HCT116 (cell line): ENCODE results near the gene ZNF468. TPM values are rescaled to one million over a fixed set of nuclear protein-coding genes. Genes with fewer than 3 reads are reported as not detected.

Experiments used
- ATAC-seq: fragments of 200-7000 bp; cut with Tn5 transposase; 2 replicates; pipeline ENCODE4 v1.9.1; 2020; ENCODE audit warnings: mild to moderate bottlenecking, moderate library complexity
- BruUV-seq: library from RNA; stranded (reverse); fragments of 400-500 nt; replicated peaks from 2 replicates; lab custom pipeline; 2021; lab: Mats Ljungman, UMichigan
- CTCF ChIA-PET: fragments of 300-600 bp; sonication (Branson Sonifier 250); formaldehyde crosslinking; loops from one replicate; lab custom pipeline; 2021; ENCODE audit warnings: antibody characterized with exemption; lab: Charles Lee
- POLR2A ChIA-PET: fragments of 300-600, 350-600 bp; sonication (Branson Sonifier 250); formaldehyde crosslinking; loops from one replicate; lab custom pipeline; 2021; ENCODE audit warnings: antibody characterized with exemption; lab: Charles Lee
- RAD21 ChIA-PET, 2 experiments: fragments of 300-600 bp; sonication (Branson Sonifier 250); formaldehyde crosslinking; loops; one replicate each; lab custom pipeline; 2023; ENCODE audit warnings: low total read pairs in 2 of 2; ENCODE audit not compliant: uncharacterized antibody in 2 of 2, unreplicated experiment in 2 of 2, low non-redundant PET in 1 of 2; lab: Charles Lee
- DNase-seq: peaks from one replicate; pipeline ENCODE4 v3.0.0-alpha.2; 2010; ENCODE audit warnings: low read depth, low spot score
- H2AFZ ChIP-seq: fragments of 200-600 bp; shearing (Covaris generic), sonication (generic); 2 replicates; pipeline ENCODE4 v1.6.1; 2017; ENCODE audit warnings: low read depth, mixed run types, mixed read lengths, antibody characterized with exemption, low read length; ENCODE audit not compliant: poor library complexity, severe bottlenecking
- H3K27ac ChIP-seq: 2 replicates; pipeline ENCODE4 v1.5.1; 2012; ENCODE audit warnings: low read depth, low read length
- H3K27me3 ChIP-seq: fragments of 200-600 bp; sonication (generic); 2 replicates; pipeline ENCODE4 v1.6.1; 2016; ENCODE audit warnings: mixed run types, low read length, mixed read lengths; ENCODE audit not compliant: insufficient read depth
- H3K36me3 ChIP-seq, 2 experiments: fragments of 200-500 bp in 1 of 2; fragments of 200-600 bp in 1 of 2; sonication (Bioruptor generic) in 1 of 2; sonication (generic) in 1 of 2; 2 replicates each; pipeline versions ENCODE4 v1.5.1 to v1.6.1; 2014 to 2016; ENCODE audit warnings: low read length in 2 of 2, inconsistent platforms in 1 of 2, mixed read lengths in 1 of 2, mixed run types in 1 of 2; ENCODE audit not compliant: insufficient read depth in 2 of 2, control insufficient read depth in 1 of 2
- H3K4me1 ChIP-seq, 2 experiments: fragments of 200-600 bp in 1 of 2; sonication (generic) in 1 of 2; 2 replicates each; pipeline versions ENCODE4 v1.5.1 to v1.6.1; 2012 to 2017; ENCODE audit warnings: low read length in 2 of 2, inconsistent platforms in 1 of 2, mild to moderate bottlenecking in 1 of 2, mixed read lengths in 1 of 2, mixed run types in 1 of 2, moderate library complexity in 1 of 2; ENCODE audit not compliant: insufficient read depth in 2 of 2, control insufficient read depth in 1 of 2
- H3K4me2 ChIP-seq: fragments of 200-600 bp; sonication (generic); 2 replicates; pipeline ENCODE4 v1.6.1; 2017; ENCODE audit warnings: mixed run types, low read length, mixed read lengths
- H3K4me3 ChIP-seq, 2 experiments: fragments of 200-600 bp in 1 of 2; sonication (generic) in 1 of 2; replicated peaks in 1 of 2; 2 replicates each; pipeline ENCODE4 v1.5.1; 2011 to 2016; ENCODE audit warnings: low read length in 2 of 2, control low read depth in 1 of 2, low read depth in 1 of 2, mild to moderate bottlenecking in 1 of 2, mixed read lengths in 1 of 2, mixed run types in 1 of 2
- H3K79me2 ChIP-seq: fragments of 200-600 bp; sonication (generic); 2 replicates; pipeline ENCODE4 v1.6.1; 2017; ENCODE audit warnings: mild to moderate bottlenecking, mixed run types, low read length, moderate library complexity, mixed read lengths; ENCODE audit not compliant: insufficient read depth
- H3K9ac ChIP-seq: fragments of 200-600 bp; sonication (generic); 2 replicates; pipeline ENCODE4 v1.6.1; 2016; ENCODE audit warnings: low read length, mixed read lengths
- H3K9me2 ChIP-seq: fragments of 200-600 bp; sonication (generic), shearing (Covaris generic); 2 replicates; pipeline ENCODE4 v1.6.1; 2017; ENCODE audit warnings: mixed run types, mild to moderate bottlenecking, moderate library complexity; ENCODE audit not compliant: insufficient read depth
- H3K9me3 ChIP-seq, 2 experiments: fragments of 200-500 bp in 1 of 2; fragments of 200-600 bp in 1 of 2; sonication (Bioruptor generic) in 1 of 2; sonication (generic) in 1 of 2; 2 replicates each; pipeline ENCODE4 v1.6.1; 2014 to 2017; ENCODE audit warnings: low read length in 2 of 2, mixed read lengths in 2 of 2, inconsistent platforms in 1 of 2, low read depth in 1 of 2, mild to moderate bottlenecking in 1 of 2, mixed run types in 1 of 2, moderate library complexity in 1 of 2; ENCODE audit not compliant: control insufficient read depth in 1 of 2, insufficient read depth in 1 of 2
- H4K20me1 ChIP-seq: fragments of 200-600 bp; sonication (generic), shearing (Covaris generic); 2 replicates; pipeline ENCODE4 v1.6.1; 2017; ENCODE audit warnings: mixed run types, mild to moderate bottlenecking, moderate library complexity; ENCODE audit not compliant: insufficient read depth
- ATF3 ChIP-seq: IDR thresholded peaks from 2 replicates; pipeline ENCODE4 v1.6.1; 2012
- EGR1 ChIP-seq: IDR thresholded peaks from 2 replicates; pipeline ENCODE4 v1.6.1; 2012; ENCODE audit warnings: low read depth
- EZH2 ChIP-seq: fragments of 200-600 bp; sonication (generic); IDR thresholded peaks from 2 replicates; pipeline ENCODE4 v1.6.1; 2017; ENCODE audit warnings: antibody characterized with exemption, mixed run types
- FOSL1 ChIP-seq: IDR thresholded peaks from 2 replicates; pipeline ENCODE4 v1.6.1; 2012; ENCODE audit warnings: low read depth
- MAX ChIP-seq: IDR thresholded peaks from 2 replicates; pipeline ENCODE4 v1.6.1; 2012
- POLR2AphosphoS5 ChIP-seq: IDR thresholded peaks from 2 replicates; pipeline ENCODE4 v1.6.1; 2011; ENCODE audit warnings: mild to moderate bottlenecking, low read depth, low read length, moderate library complexity
- RAD21 ChIP-seq: IDR thresholded peaks from 2 replicates; pipeline ENCODE4 v1.6.1; 2012; ENCODE audit warnings: low read depth, mild to moderate bottlenecking
- REST ChIP-seq: IDR thresholded peaks from 2 replicates; pipeline ENCODE4 v1.6.1; 2012; ENCODE audit warnings: low read depth
- SIN3A ChIP-seq: IDR thresholded peaks from 2 replicates; pipeline ENCODE4 v1.6.1; 2012; ENCODE audit warnings: low read depth
- SP1 ChIP-seq: IDR thresholded peaks from 2 replicates; pipeline ENCODE4 v1.6.1; 2012; ENCODE audit warnings: low read depth
- YY1 ChIP-seq: IDR thresholded peaks from 2 replicates; pipeline ENCODE4 v1.6.1; 2011; ENCODE audit warnings: low read length, low read depth, moderate library complexity, mild to moderate bottlenecking; ENCODE audit not compliant: insufficient replicate concordance; ENCODE audit errors: extremely low read depth
- ZNF274 ChIP-seq: fragments of 200-500 bp; sonication (Bioruptor generic); IDR thresholded peaks from 2 replicates; pipeline ENCODE4 v1.6.1; 2014; ENCODE audit warnings: mild to moderate bottlenecking, low read depth, low read length, inconsistent platforms
- intact Hi-C: fragments of 100-400 bp; cut with micrococcal nuclease; formaldehyde crosslinking; loops from 2 replicates; pipeline ENCODE4 v1.10.0; 2022
- total RNA-seq: library from RNA; stranded (reverse); gene quantifications from one replicate; pipeline ENCODE4 v1.2.1, GENCODE V29; 2021; ENCODE audit not compliant: unreplicated experiment

ZNF468 gene
- total RNA-seq, 1 experiment from 2014 or later, result 12.3 TPM

- POLR2A ChIA-PET, result no interaction called here
- intact Hi-C loops, result no loop called here
Measured at GRCh38 chr19:52825765-52826164, 31.7 kb downstream of the ZNF468 start.

More at GRCh38 chr19:52825765-52826164, 31.7 kb downstream of the ZNF468 start:
- Histone ChIP-seq H2AFZ (no peak overlapping the region), H3K4me1 (peaks cover 0 to 2% of the 10 kb centered on the region in 2 experiments; a peak in 2 of 4 replicates), H3K9me3 (no peaks in the 10 kb centered on the region; a peak in 2 of 4 replicates), H3K27ac (no peak overlapping the region), H3K36me3 (no peaks in the 10 kb centered on the region), H3K4me2 (no peak overlapping the region), H3K27me3 (no peaks in the 10 kb centered on the region), H3K79me2 (peaks cover 6% of the 10 kb centered on the region; the same call in 1 of the 2 replicates)
- TF ChIP-seq REST, result no peak
- no peak for TF ChIP-seq POLR2AphosphoS5
- TF ChIP-seq FOSL1, result no peak
- no peak for TF ChIP-seq YY1
- TF ChIP-seq EZH2, result no peak
- no peak for TF ChIP-seq ATF3
- TF ChIP-seq EGR1, result no peak
- no peak for TF ChIP-seq SIN3A
- no peak for TF ChIP-seq MAX
- no peak for TF ChIP-seq RAD21
- TF ChIP-seq SP1, result no peak
- no peak for TF ChIP-seq ZNF274
- TF ChIP-seq, all 23 proteins: peak for 0
- Histone ChIP-seq H4K20me1 (no peaks in the 10 kb centered on the region), H3K9me2 (no peaks in the 10 kb centered on the region), H3K9ac (no peak overlapping the region), H3K4me3 (no peak overlapping the region)
- ChIA-PET CTCF (no interaction called here), RAD21 (no interaction called here)
- ATAC-seq, result no peak
- no peak for DNase-seq
- BruUV-seq, result no TSS peak
